GM19395 (cell line): Measurements from ENCODE around the gene GRAMD4.

Source experiments
- ATAC-seq: cut with Tn5 transposase; IDR thresholded peaks from one replicate; pipeline ENCODE4 v1.9.1; 2021; ENCODE audit warnings: mild to moderate bottlenecking, moderate library complexity; ENCODE audit not compliant: unreplicated experiment

Gene GRAMD4

GRCh38 chr22:46619830-46620501 lies at the start of gene GRAMD4:
TSS of gene GRAMD4 (plus strand) at chr22:46620386. CDS start at chr22:46626800, 6,414 bp downstream.
- no peak for ATAC-seq

DNA sequence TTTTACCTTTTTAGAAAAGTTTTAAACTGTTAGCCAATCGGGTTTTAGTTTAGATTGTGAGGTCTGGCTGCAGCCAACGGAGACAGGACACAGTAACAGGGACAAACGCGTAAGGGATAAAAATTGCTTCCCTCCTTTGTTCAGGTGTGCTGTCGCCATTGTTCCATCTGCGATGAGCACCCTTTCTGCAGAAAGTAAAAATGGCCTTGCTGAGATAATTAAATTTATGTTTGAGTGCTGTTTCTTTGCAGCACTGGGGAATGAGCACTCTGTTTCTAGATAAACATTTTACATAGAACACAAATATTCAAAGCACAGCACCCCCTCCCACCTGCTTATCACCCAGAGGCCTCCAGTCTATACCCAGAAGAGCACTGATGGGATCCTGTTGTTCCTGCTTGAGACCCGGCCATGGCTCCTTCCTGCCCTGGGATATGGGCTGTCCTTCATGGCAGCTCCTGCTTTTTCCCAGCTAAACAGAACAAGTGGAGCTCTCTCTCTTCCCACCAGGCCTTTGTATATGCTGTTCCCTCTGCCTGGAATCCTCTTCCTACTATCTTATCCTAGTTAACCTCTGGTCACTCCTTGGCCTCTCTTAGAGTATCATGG lies 48.4 kb upstream of the GRAMD4 start:
- ATAC-seq = no peak

- no peak for ATAC-seq
Measured at GRCh38 chr22:46572911-46573780, 47.0 kb upstream of the GRAMD4 start.

DNA sequence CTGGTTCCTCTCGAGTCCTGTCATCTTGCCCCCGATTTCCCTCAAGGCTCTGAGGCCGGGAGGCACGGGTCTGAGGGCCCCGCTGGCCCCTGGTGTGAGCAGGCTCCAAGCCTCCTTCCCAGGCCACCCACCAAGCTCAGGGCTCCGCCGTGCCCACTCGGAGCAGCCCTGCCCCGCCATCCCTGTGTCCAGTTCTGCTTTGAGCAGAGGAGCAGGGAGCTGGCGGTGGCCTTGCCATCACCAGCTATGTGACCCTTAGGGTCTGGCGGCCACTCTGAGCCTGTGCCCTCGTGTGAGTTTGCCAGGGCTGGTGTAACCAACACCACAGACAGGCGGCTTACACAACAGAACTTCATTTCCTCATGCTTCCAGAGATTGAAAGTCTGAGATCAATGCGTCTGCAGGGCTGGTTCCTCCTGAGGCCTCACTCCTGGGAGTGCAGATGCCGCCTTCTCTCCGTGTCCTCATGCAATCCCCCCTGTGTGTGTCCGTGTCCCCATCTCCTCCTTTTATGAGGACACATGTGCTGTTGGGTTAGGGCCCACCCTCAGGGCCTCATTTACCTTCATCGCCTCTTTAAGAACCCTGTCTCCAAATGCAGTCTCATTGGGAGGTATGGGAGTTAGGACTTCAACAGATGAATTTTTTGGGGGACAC lies 46.3 kb upstream of the GRAMD4 start:
- ATAC-seq = no peak

DNA sequence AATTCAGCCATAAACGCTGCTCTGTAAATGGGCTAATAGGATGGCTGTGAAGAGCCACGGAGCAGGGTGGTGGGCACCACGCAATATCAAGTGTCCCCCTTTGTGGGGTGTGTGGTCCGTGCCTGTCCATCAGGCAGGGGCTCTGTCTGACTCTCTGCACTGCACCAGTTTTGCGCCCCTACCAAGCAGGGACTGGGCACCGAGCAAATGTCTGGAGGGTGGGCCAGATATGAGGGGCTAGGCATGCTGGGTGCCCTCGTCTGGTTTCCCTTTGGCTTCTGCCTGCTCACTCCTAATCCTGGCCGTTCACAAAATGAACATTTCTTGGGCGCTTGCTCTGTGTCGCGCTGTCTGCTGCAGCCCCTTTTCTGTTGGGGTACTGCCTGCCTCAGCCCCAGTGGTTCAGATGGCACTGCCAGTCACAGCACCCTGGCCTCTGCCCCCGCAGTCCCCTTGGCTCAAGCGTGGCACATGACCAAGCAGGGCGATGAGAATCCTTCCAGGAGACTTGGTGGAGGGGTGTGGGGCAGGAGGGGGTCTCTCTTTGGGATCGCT lies 45.7 kb upstream of the GRAMD4 start:
- ATAC-seq = no peak

GRCh38 chr22:46574993-46575910 lies 44.9 kb upstream of the GRAMD4 start:
- no peak for ATAC-seq

DNA sequence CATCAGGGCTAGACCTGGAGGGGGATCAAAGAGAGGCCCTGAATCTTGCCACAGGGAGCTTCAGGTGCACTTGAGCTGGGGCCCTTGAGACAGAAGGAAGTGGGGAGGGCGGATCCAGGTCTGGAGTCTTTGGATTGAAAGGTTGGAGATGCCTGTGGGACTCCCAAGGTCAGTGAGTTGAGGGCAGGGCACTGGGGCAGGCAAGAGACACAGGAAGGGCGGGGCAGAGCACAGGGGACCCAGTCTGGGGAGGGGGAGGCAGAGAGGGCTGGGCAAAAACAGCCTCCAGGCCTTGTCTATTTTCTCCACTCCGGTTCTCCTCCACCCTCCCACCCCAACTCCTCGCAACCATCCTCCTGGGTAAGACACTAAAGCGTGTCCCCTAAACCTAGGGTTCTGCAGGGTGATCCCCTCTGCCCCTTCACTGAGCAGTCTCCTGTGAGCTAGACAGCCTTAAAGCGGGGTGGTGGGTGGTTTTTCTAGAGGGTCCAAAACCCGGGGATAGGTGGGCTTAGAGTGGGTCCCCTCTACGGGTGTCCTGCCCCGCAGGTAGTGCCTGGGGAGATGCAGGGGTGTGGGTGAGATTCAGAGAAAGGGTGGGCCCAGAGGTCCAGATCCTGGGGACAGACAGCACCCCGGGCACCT lies 44.2 kb upstream of the GRAMD4 start:
- no peak for ATAC-seq

DNA sequence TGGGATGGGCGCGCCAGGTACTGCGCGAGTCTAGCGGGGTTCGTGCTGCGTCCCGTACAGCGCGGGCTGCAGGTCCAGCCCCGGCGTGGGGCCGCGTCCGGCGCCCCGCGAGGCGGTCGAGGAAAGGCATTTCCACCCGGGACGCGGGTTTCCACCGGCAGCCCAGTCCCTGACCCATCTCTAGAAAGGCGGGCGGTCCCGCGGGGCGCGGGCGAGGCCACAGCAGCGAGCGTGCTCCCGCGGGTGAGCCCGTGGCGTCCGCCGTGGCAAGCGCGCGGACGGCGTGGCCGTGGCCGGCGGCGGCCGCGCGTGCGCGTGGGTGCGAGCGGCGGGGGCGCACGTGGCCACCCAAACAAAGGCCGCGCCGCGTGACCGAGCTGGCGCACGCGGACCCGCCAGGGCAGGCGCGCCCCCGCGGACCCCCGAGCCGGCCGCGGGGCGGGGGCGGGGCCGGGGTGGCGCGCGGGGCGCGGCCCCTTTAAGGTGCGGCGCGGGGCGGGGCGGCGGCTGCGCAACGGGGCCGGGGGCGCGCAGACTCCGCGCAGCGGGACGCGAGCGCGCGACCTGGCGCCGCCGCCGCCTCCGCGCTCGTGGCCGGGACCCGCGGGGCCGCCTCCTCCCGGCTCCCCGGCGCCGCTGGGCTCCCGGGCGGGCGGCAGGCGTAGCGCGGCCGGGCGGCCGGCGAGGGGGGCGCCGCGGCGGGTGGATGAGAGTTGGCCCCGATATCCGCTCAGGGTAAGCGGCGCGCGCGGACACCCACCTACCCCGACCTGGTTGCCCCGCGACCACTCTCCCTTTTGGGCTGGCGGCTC lies 43.4 kb upstream of the GRAMD4 start:
- ATAC-seq = no peak

DNA sequence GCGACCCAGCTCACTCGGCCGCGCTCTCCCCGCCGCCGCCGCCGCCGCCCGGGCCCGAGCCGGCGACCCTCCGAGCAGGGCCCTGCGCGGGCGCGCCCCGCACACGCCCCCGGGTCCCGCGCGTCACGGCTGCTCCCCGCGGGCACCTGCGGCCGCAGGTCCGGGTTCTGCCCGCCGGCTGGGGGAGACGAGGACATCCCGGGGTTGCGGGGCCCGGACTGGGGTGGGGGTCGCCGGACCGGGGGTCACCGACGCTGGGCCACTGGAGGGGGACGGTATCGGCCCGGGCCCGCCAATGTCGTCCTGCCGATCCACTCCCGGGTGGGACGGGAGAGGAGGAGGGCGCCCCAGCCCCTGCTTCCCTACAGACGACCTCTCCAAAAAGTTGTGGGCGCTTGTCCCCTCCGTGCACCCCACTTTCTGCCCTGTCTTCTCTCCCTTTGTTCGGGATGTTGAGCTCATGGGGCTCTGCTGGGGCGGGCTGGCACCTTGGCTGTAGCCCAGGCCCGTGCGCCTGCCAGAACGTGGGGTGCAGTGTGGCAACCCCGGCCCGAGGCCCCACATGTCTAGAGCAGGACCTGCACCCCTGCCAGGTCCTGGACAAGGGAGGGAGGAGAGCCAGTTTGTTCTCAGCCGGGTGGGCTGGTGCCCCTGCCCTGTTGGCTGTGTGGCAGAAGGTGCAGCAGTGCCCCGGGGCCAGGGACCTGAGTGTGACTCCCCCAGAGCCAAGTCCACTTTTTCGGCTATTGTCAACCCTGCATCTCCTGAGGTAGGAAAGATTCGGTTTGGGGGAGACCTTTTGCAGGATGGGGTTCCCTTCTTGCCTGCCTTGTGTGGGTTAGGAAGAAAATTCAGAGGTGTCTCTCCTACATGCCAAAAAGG lies 42.6 kb upstream of the GRAMD4 start:
- ATAC-seq = no peak

- no peak for ATAC-seq
Measured at GRCh38 chr22:46578251-46578823, 41.8 kb upstream of the GRAMD4 start.

GRCh38 chr22:46578824-46579561 lies 41.2 kb upstream of the GRAMD4 start:
- ATAC-seq = no peak

- ATAC-seq = no peak
Measured at GRCh38 chr22:46579751-46580449, 40.3 kb upstream of the GRAMD4 start.

DNA sequence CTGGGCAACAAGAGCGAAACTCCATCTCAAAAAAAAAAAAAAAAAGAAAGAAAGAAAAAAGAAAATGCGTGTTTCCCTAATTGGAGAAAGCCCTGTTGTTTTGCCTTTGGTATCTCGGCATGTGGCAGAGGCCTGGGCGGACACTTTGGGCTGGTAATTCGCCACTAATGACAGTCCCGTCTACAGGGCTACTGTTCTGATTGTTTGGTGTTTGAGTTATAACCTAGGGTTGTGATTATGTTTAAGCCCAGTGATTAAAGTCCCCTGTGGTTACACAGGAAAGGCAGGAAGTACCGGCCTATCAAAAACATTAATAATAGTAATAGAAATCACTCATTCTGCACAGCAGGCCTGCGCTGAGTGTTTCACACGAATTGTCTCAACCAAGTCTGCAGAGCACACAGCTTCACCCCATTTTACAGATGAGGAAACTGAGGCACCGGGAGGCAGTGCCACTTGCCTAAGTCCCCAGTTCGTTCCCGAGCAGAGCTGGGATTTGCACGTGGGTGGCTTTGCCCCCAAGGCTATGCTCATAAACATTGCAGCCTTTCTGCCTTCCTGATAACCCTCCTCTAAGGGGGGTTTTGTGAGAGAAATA lies 39.1 kb upstream of the GRAMD4 start:
- ATAC-seq = no peak

- no peak for ATAC-seq
Measured at GRCh38 chr22:46581538-46582244, 38.5 kb upstream of the GRAMD4 start.
